ENCODE measurements around the gene CAPN5. TPM values are rescaled to one million over a fixed set of nuclear protein-coding genes. Genes with fewer than 3 reads are reported as not detected.

Gene CAPN5
- total and polyA plus RNA-seq, 7 donors, result 0.59 to 1.8 (median 0.88) TPM

DNA sequence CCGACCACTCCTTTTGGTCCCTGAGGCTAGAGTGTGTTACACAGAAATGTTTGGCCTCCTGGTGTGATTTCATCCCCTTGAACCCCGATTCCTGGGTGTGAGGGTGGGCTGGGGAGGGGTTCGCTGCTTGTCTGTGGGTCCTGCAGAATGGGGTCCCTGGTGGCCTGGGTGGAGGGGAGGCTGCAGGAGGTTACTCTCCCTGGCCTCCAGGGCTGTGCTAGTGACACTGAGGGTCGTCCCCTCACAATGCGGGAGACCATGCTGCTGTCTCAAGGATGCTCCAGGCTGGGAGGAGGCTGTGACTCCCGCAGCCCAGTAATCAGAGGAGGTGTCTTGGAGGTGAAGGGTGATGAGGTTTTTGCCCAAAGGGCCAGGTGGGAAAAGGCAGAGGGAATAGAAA lies 18.9 kb downstream of the CAPN5 start:
- no peak overlapping the region for H3K4me3 ChIP-seq
- ATAC-seq, result no peak
- TF ChIP-seq, protein P1, sequence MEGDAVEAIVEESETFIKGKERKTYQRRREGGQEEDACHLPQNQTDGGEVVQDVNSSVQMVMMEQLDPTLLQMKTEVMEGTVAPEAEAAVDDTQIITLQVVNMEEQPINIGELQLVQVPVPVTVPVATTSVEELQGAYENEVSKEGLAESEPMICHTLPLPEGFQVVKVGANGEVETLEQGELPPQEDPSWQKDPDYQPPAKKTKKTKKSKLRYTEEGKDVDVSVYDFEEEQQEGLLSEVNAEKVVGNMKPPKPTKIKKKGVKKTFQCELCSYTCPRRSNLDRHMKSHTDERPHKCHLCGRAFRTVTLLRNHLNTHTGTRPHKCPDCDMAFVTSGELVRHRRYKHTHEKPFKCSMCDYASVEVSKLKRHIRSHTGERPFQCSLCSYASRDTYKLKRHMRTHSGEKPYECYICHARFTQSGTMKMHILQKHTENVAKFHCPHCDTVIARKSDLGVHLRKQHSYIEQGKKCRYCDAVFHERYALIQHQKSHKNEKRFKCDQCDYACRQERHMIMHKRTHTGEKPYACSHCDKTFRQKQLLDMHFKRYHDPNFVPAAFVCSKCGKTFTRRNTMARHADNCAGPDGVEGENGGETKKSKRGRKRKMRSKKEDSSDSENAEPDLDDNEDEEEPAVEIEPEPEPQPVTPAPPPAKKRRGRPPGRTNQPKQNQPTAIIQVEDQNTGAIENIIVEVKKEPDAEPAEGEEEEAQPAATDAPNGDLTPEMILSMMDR (IDR thresholded peaks at IDR 0.05), result no peak
- 88 to 95% (median 89%) methylated on average over 6 of the region's 6 CpGs for WGBS, 3 donors
- H3K27ac ChIP-seq, result no peak overlapping the region
- intact Hi-C loops (cut with DNase I), result no loop called here
- no peaks in the 10 kb centered on the region for H3K9me3 ChIP-seq
- H3K36me3 ChIP-seq (ENCODE audit: insufficient read depth in 1 of 2, low read depth in 1 of 2), result no peaks in the 10 kb centered on the region
- peak in 1 of 2 donors; percentile 26 for DNase-seq
- no peaks in the 10 kb centered on the region for H3K27me3 ChIP-seq (ENCODE audit: insufficient read depth in 3 of 3, low read length in 2 of 3)
- peaks cover 3% of the 10 kb centered on the region for H3K4me1 ChIP-seq

DNA sequence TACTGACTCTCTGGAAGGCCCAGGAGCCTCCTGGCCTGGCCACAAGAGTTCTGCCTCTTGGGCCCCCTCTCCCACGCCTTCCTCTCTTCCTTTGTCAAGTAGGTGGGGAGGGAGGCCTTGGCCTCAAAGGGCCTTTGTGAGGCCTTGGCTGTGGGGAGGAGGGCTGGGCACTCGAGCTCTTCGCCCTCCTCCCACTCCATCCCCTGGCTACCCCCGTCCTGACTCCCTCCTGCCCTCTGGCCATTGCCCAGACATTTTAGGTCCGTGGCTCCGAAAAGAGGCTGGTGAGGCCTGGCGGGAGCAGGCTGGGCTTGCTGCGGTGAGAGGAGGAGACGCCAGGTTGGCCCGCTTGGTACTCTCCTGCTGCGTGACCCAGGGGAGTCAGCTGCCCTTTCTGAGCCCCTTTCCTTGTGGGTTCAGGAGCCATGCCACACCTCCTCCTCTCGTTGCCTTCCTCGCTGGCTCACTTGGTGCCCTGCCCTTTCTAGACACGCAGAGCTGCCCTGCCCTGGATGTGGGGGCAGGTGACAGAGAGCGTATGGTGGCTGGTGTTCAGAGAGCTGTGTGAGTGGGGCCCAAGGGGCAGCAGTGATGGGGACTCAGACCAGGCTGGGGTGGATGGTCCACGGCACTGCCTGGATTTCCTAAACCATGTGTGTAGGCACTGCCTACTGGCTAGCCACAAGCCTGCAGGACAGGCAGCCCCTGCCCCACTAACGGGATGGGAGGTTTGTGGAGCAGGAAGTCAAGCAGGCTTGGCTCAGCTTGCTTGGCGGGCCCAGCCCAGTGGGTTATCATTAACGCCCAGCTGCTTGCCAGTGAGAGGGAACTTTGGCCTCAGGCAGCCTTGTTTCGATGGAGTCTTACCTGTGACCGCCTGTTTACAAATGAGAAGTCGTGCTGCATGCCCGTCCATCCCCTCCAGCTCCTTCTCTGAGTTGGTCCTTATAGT lies 20.0 kb downstream of the CAPN5 start:
- 72 to 84% (median 78%) methylated on average over 22 to 23 of the region's 23 CpGs for WGBS, 3 donors
- TF ChIP-seq, protein P1 (IDR thresholded peaks at IDR 0.05), result no peak
- H3K36me3 ChIP-seq (ENCODE audit: insufficient read depth in 1 of 2, low read depth in 1 of 2), result no peaks in the 10 kb centered on the region
- intact Hi-C loops (cut with DNase I), result no loop called here
- no peaks in the 10 kb centered on the region for H3K9me3 ChIP-seq
- ATAC-seq (no peak), DNase-seq (peak; percentile 1 to 46)
- no peaks in the 10 kb centered on the region for H3K27me3 ChIP-seq (ENCODE audit: insufficient read depth in 3 of 3, low read length in 2 of 3)
- H3K27ac ChIP-seq, result no peak overlapping the region
- H3K4me3 ChIP-seq, result no peak overlapping the region
- peaks cover 3% of the 10 kb centered on the region for H3K4me1 ChIP-seq

DNA sequence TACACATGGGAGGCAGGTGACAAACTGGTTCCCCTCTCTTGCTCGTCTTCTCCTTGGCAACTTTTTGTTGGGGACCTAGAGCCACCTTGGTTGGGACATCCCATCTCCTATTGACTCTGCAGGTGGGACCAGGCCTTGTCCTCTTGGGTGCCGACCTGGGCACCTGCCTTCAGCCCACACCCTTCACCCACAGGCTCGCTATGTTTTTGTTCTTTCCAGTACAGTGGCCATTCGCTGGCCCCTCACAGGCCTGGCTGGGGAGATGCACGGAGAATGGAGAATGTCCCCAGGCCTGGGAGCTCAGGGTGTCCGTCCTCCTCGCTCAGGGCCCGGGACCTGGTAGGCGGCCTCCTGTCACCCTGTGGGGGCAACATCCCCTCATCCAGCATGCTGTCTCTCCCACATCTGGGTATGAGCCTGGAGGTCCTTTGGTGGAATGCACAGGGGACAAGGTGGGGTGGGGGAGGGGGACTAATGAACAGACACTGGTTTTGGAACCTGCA lies 21.0 kb downstream of the CAPN5 start:
- Histone ChIP-seq H3K4me3 (no peak overlapping the region), H3K27me3 (ENCODE audit: insufficient read depth in 3 of 3, low read length in 2 of 3) (no peaks in the 10 kb centered on the region), H3K27ac (no peak overlapping the region), H3K9me3 (no peaks in the 10 kb centered on the region), H3K36me3 (ENCODE audit: insufficient read depth in 1 of 2, low read depth in 1 of 2) (no peaks in the 10 kb centered on the region), H3K4me1 (peaks cover 3% of the 10 kb centered on the region)
- TF ChIP-seq, protein P1 (IDR thresholded peaks at IDR 0.05), result no peak
- ATAC-seq (no peak), DNase-seq (peak in 1 of 2 donors; percentile 6)
- WGBS, 3 donors, result 93 to 95% (median 94%) methylated on average over 9 of the region's 9 CpGs
- intact Hi-C loops (cut with DNase I), result no loop called here

DNA sequence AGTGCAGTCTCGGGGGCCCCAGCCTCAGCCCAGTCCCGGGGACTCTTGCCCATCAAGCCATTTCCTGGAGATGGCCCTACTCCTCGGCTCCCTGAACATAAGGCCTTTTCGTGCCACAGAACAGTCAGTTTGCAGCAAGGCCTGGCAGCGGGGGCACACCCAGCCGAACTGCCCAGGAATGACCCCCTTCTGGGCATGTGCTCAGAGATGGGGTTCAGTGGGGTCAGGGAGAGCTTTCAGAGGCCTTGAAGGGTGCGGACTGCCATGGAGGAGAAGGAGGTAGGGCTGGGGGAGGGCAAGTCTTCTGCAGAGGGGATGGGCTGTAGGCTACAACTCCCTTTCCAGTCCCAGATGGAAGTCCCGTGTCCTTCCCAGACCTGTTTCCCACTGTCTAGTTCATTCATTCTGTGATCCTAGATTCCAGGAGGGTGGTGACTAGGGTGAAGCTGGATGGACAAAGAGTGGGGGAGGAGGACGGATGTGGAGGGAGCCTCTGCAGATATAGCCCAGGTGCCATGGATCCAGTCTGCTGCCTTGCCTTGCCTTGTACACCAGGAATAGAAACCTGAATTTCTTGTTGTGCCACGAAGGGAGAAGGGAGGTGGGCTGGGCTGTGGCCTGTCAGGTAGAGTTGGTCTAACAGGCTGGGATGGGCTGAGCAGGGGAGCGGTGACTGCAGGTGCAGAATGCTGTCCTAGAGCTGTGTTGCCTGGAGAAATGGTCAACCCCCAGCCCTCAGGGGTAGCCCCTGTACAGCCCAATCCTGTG lies 21.6 kb downstream of the CAPN5 start:
- no peaks in the 10 kb centered on the region for H3K27me3 ChIP-seq (ENCODE audit: insufficient read depth in 3 of 3, low read length in 2 of 3)
- no peaks in the 10 kb centered on the region for H3K36me3 ChIP-seq (ENCODE audit: insufficient read depth in 1 of 2, low read depth in 1 of 2)
- DNase-seq (peak; percentile 2 to 41), ATAC-seq (no peak)
- 75 to 81% (median 81%) methylated on average over 11 of the region's 11 CpGs for WGBS, 3 donors
- no peak overlapping the region for H3K4me3 ChIP-seq
- H3K4me1 ChIP-seq, result no peaks in the 10 kb centered on the region
- TF ChIP-seq, protein P1 (IDR thresholded peaks at IDR 0.05), result no peak
- H3K9me3 ChIP-seq, result no peaks in the 10 kb centered on the region
- intact Hi-C loops (cut with DNase I), result no loop called here
- H3K27ac ChIP-seq, result no peak overlapping the region
